ENCODE data around the gene LYSMD4. TPM values are rescaled to one million over a fixed set of nuclear protein-coding genes. Genes with fewer than 3 reads are reported as not detected.

Gene LYSMD4
- total RNA-seq, 4 donors from 2014 or later = 5.0 to 17.5 (median 9.5) TPM

- no peak for DNase-seq (ENCODE audit: low spot score)
- no peak for ATAC-seq (ENCODE audit: low FRiP score)
These were observed 15.9 kb downstream of the LYSMD4 start for GRCh38 chr15:99717161-99718009.

GRCh38 chr15:99716540-99717095 is 16.6 kb downstream of the LYSMD4 start:
- ATAC-seq (ENCODE audit: low FRiP score) (no peak), DNase-seq (ENCODE audit: low spot score) (no peak)
- no peak for TF ChIP-seq CTCF (IDR thresholded peaks at IDR 0.05)

More at GRCh38 chr15:99717161-99718009, 15.9 kb downstream of the LYSMD4 start:
- TF ChIP-seq CTCF (IDR thresholded peaks at IDR 0.05) = no peak

- no peak for TF ChIP-seq CTCF (IDR thresholded peaks at IDR 0.05)
- ATAC-seq (ENCODE audit: low FRiP score) (no peak), DNase-seq (ENCODE audit: low spot score) (no peak)
These were observed 20.8 kb downstream of the LYSMD4 start for GRCh38 chr15:99712415-99712814.

GRCh38 chr15:99711625-99712024 is 21.6 kb downstream of the LYSMD4 start:
- ATAC-seq (ENCODE audit: low FRiP score) (no peak), DNase-seq (ENCODE audit: low spot score) (no peak)
- no peak for TF ChIP-seq CTCF (IDR thresholded peaks at IDR 0.05)

- ATAC-seq (ENCODE audit: low FRiP score) = no peak
- no peak for DNase-seq (ENCODE audit: low spot score)
- TF ChIP-seq CTCF (IDR thresholded peaks at IDR 0.05) = no peak
These were observed 23.8 kb downstream of the LYSMD4 start for GRCh38 chr15:99709243-99709986.

- no peak for TF ChIP-seq CTCF (IDR thresholded peaks at IDR 0.05)
- peak; percentile 50 for DNase-seq (ENCODE audit: low spot score)
These were observed 24.7 kb downstream of the LYSMD4 start for GRCh38 chr15:99708563-99708962.

More at GRCh38 chr15:99708563-99708962, 24.7 kb downstream of the LYSMD4 start:
- ATAC-seq (ENCODE audit: low FRiP score) = peak; percentile 89
